SJCRH30 (cell line): ENCODE data around the gene LMO2. TPM values are rescaled to one million over a fixed set of nuclear protein-coding genes. Genes with fewer than 3 reads are reported as not detected.

Source experiments
- total RNA-seq: library from RNA; depleted of rRNA; stranded (reverse); fragments of >200 nt; shearing (Covaris generic); gene quantifications from 2 replicates; pipeline ENCODE4 v1.2.3, GENCODE V29; 2014; rRNA removed

Gene LMO2
- total RNA-seq, 1 experiment from 2014 or later: 1.2 TPM

Other genes with a start within 250 kb of the LMO2 start
- gene C11orf91, start 191.2 kb downstream of the LMO2 start, total RNA-seq: 0.15 TPM in 1 of 2 replicates, not detected in the other
- 93.3 and 97.3 TPM in 2 replicates for gene CD59, start 155.7 kb downstream of the LMO2 start, total RNA-seq
- 26.2 and 30.4 TPM in 2 replicates for gene FBXO3, start 117.6 kb downstream of the LMO2 start, total RNA-seq
- gene CAPRIN1, start 159.7 kb upstream of the LMO2 start, total RNA-seq: 269 and 287 TPM in 2 replicates
- 50.2 and 52.0 TPM in 2 replicates for gene NAT10, start 213.6 kb upstream of the LMO2 start, total RNA-seq